Neural cell (in vitro differentiated cells): Measurements from ENCODE around the gene ACTN4.

Source experiments
- EP300 ChIP-seq: fragments of 450-650 bp; conservative IDR thresholded peaks from 2 replicates; pipeline ENCODE4 v1.6.1; 2014; ENCODE audit warnings: antibody characterized with exemption, mild to moderate bottlenecking, moderate library complexity; ENCODE audit not compliant: poor library complexity, severe bottlenecking
- EZH2 ChIP-seq: fragments of 200-600, 300-800 bp; shearing (Covaris generic), sonication (generic); IDR thresholded peaks from 2 replicates; pipeline ENCODE4 v1.6.1; 2014; ENCODE audit warnings: antibody characterized with exemption, low read length, borderline replicate concordance, mild to moderate bottlenecking; ENCODE audit not compliant: insufficient read depth, poor library complexity, severe bottlenecking
- MXI1 ChIP-seq: fragments of 450-650 bp; conservative IDR thresholded peaks from 2 replicates; pipeline ENCODE4 v1.6.1; 2014; ENCODE audit warnings: antibody characterized with exemption, mild to moderate bottlenecking; ENCODE audit not compliant: poor library complexity, severe bottlenecking
- POLR2AphosphoS5 ChIP-seq: IDR thresholded peaks from 2 replicates; pipeline ENCODE4 v1.6.1; 2012
- RAD21 ChIP-seq: fragments of 450-650 bp; conservative IDR thresholded peaks from 2 replicates; pipeline ENCODE4 v1.6.1; 2014; ENCODE audit warnings: antibody characterized with exemption, mild to moderate bottlenecking, moderate library complexity
- SMC3 ChIP-seq: fragments of 450-650 bp; conservative IDR thresholded peaks from 2 replicates; pipeline ENCODE4 v1.6.1; 2014; ENCODE audit warnings: antibody characterized with exemption, mild to moderate bottlenecking, moderate library complexity; ENCODE audit not compliant: poor library complexity
- TAF1 ChIP-seq: IDR thresholded peaks from 2 replicates; pipeline ENCODE4 v1.6.1; 2012; ENCODE audit warnings: low read depth
- TF ChIP-seq, protein P1 (sequence below): fragments of 450-650 bp; IDR thresholded peaks from 2 replicates; pipeline ENCODE4 v1.5.1; 2014; ENCODE audit warnings: antibody characterized with exemption, mild to moderate bottlenecking, moderate library complexity; ENCODE audit not compliant: poor library complexity, severe bottlenecking
- TF ChIP-seq, protein P2 (sequence below): IDR thresholded peaks from 2 replicates; pipeline ENCODE4 v1.6.1; 2012; ENCODE audit warnings: borderline replicate concordance

- TF ChIP-seq, protein P1, sequence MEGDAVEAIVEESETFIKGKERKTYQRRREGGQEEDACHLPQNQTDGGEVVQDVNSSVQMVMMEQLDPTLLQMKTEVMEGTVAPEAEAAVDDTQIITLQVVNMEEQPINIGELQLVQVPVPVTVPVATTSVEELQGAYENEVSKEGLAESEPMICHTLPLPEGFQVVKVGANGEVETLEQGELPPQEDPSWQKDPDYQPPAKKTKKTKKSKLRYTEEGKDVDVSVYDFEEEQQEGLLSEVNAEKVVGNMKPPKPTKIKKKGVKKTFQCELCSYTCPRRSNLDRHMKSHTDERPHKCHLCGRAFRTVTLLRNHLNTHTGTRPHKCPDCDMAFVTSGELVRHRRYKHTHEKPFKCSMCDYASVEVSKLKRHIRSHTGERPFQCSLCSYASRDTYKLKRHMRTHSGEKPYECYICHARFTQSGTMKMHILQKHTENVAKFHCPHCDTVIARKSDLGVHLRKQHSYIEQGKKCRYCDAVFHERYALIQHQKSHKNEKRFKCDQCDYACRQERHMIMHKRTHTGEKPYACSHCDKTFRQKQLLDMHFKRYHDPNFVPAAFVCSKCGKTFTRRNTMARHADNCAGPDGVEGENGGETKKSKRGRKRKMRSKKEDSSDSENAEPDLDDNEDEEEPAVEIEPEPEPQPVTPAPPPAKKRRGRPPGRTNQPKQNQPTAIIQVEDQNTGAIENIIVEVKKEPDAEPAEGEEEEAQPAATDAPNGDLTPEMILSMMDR: no peak
- TF ChIP-seq POLR2AphosphoS5: no peak
- no peak for TF ChIP-seq TAF1
- no peak for TF ChIP-seq RAD21
- no peak for TF ChIP-seq EP300
- TF ChIP-seq EZH2: no peak
- TF ChIP-seq, protein P2, sequence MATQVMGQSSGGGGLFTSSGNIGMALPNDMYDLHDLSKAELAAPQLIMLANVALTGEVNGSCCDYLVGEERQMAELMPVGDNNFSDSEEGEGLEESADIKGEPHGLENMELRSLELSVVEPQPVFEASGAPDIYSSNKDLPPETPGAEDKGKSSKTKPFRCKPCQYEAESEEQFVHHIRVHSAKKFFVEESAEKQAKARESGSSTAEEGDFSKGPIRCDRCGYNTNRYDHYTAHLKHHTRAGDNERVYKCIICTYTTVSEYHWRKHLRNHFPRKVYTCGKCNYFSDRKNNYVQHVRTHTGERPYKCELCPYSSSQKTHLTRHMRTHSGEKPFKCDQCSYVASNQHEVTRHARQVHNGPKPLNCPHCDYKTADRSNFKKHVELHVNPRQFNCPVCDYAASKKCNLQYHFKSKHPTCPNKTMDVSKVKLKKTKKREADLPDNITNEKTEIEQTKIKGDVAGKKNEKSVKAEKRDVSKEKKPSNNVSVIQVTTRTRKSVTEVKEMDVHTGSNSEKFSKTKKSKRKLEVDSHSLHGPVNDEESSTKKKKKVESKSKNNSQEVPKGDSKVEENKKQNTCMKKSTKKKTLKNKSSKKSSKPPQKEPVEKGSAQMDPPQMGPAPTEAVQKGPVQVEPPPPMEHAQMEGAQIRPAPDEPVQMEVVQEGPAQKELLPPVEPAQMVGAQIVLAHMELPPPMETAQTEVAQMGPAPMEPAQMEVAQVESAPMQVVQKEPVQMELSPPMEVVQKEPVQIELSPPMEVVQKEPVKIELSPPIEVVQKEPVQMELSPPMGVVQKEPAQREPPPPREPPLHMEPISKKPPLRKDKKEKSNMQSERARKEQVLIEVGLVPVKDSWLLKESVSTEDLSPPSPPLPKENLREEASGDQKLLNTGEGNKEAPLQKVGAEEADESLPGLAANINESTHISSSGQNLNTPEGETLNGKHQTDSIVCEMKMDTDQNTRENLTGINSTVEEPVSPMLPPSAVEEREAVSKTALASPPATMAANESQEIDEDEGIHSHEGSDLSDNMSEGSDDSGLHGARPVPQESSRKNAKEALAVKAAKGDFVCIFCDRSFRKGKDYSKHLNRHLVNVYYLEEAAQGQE: no peak
- no peak for TF ChIP-seq SMC3
- no peak for TF ChIP-seq MXI1
Observed at GRCh38 chr19:38744874-38745273, 97.4 kb downstream of the ACTN4 start.
